Omental fat pad (tissue), 4 donors: ENCODE data around the gene LPIN1. TPM values are rescaled to one million over a fixed set of nuclear protein-coding genes. Genes with fewer than 3 reads are reported as not detected.

Experiments used
- ATAC-seq: fragments of 150-250 bp; one replicate; pipeline ENCODE4 v1.9.1; 2016; ENCODE audit warnings: mild to moderate bottlenecking, moderate library complexity; ENCODE audit not compliant: low FRiP score
- DNase-seq: peaks from one replicate; pipeline ENCODE4 v3.0.0-alpha.2; 2019; ENCODE audit warnings: low spot score
- total RNA-seq, 4 donors: library from RNA; depleted of rRNA; stranded (reverse); fragments of >200 nt; gene quantifications; one replicate each; pipeline ENCODE4 v1.1.0, GENCODE V29; 2016
- TF ChIP-seq, protein P1 (sequence below), 3 donors: fragments of 450-650 bp; IDR thresholded peaks; one replicate each; pipeline ENCODE4 v1.5.1; 2016 to 2017; ENCODE audit warnings: antibody characterized with exemption in 3 of 3, mild to moderate bottlenecking in 3 of 3, moderate library complexity in 2 of 3

LPIN1 gene
- total RNA-seq, 4 donors from 2014 or later: 72.8 to 104 (median 89.1) TPM

DNA sequence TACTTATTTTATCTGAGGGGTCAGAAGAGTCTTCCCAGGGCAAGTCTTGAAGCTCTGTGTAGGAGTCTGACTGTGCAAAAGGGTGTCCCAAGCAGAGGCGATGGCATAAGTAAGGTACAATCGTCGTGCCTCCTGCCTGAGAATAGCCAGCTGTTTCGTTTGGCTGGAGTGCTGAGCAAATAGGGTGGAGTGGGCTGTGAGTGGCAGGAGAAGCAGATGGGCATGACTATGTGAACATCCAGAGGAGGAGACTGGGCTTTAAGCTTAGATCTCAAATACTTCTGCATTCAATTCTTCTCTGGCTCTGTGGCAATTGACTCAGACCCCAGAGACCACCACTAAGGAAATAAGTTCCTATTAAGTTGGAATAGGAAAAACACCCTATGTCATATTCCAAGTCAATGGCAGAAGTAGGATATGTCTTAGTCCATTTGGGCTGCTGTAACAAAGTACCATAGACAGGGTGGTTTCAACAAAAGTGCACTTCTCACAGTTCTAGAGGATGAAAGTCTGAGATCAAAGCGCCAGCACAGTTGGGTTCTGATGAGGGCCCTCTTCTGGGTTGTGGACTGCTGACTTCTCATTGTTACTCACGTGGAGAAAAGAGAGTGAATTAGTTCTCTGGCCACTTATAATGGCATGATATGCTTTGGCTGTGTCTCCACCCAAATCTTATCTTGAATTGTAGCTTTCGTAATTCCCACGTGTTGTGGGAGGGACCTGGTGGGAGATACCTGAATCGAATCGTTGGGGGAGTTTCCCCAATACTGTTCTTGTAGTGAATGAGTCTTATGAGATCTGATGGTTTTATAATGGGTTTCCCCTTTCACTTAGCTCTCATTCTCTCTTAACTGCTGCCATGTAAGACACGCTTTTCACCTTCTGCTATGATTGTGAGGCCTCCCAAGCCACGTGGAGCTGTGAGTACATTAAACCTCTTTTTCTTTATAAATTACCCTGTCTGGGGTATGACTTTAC is 120.2 kb downstream of the LPIN1 start:
- TF ChIP-seq, protein P1, sequence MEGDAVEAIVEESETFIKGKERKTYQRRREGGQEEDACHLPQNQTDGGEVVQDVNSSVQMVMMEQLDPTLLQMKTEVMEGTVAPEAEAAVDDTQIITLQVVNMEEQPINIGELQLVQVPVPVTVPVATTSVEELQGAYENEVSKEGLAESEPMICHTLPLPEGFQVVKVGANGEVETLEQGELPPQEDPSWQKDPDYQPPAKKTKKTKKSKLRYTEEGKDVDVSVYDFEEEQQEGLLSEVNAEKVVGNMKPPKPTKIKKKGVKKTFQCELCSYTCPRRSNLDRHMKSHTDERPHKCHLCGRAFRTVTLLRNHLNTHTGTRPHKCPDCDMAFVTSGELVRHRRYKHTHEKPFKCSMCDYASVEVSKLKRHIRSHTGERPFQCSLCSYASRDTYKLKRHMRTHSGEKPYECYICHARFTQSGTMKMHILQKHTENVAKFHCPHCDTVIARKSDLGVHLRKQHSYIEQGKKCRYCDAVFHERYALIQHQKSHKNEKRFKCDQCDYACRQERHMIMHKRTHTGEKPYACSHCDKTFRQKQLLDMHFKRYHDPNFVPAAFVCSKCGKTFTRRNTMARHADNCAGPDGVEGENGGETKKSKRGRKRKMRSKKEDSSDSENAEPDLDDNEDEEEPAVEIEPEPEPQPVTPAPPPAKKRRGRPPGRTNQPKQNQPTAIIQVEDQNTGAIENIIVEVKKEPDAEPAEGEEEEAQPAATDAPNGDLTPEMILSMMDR (IDR thresholded peaks at IDR 0.05): no peak
- ATAC-seq (no peak), DNase-seq (no peak)

DNA sequence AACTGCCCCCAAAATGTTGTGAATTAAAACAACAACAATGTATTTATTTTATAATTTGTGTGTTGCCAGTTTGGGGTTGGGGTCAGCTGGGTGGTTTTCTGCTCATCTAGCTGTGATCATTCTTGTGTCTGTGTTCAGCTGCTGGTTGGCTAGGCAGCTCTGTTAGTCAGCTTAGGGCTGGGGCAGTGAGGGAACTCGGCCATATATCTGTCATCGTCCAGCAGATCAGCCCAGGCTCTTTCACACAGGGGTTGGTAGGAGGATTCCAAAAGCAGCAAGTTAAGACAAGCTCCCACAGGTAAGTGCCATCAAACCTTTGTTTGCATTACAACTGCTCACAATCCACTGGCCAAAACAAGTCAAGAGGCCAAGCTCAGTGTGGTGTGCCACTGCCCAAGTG is 121.5 kb downstream of the LPIN1 start:
- TF ChIP-seq, protein P1 (IDR thresholded peaks at IDR 0.05): no peak
- no peak for DNase-seq
- ATAC-seq: no peak

DNA sequence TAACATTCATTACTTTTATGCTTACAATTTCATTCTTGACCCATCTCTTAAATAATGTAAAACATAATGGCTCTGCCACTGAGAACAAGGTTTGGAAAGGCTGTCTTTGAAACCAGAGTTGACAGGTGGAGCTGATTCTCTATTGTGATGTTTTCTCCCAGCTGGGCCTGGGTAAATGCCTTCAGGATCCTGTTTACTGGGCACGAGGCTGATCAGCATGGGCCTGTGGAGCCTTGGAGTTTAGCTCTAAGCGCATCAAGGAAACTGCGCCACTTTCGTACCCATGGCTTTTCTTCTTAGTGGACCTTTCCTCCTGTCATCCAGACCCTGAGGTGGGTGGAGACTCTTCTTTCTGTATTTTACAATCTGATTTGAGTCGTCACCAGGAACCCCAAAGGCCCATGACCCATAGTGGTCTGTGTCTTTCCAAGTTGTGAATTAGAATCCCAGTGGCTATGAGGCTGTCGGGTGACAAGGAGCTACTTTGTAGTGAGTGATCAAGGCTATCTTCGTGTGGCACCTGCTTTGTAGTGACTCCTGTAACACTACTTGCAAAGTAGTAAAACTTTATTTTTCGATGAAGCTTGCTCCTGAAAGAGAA is 123.1 kb downstream of the LPIN1 start:
- no peak for ATAC-seq
- TF ChIP-seq, protein P1 (IDR thresholded peaks at IDR 0.05): no peak
- no peak for DNase-seq

DNA sequence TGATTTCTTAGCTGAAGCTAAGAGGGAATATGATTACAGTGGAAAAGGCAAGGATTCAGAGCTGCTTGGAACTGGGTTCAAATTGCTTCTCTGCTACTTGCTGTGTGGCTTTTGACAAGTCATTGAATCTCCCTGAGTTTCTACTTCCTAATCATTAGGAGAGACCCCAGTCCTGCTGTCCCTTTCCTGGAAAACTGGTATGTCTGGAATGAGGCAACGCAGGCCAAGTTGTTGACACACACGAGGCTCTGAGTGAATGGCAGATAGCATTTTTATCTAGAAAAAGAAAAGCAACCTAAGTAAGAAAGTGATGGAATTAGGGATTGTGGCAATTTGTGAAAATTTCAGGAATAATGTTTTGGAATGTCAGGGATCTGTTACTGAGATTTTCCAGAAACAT is 123.6 kb downstream of the LPIN1 start:
- DNase-seq: no peak
- TF ChIP-seq, protein P1 (IDR thresholded peaks at IDR 0.05): no peak
- ATAC-seq: no peak

DNA sequence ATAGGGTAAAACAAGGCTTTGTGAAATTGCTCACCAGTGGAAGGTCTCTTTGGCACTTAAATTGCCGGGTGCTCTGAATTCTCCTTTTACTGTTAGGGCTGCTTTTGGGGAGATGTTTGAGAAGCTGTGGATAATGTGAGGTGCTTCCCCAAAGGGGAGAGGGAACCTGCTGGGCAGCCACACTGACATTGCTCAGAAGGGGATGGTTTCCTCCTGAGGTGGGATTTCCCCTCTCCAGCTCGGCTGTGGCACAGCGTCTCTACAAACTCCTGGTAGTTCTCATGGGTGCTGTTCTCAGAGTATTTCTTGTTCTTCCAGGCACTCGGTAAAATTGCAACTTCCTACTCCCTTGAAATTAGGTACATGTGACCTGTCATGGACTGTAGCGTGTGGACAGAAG is 124.2 kb downstream of the LPIN1 start:
- no peak for ATAC-seq
- TF ChIP-seq, protein P1 (IDR thresholded peaks at IDR 0.05): no peak
- DNase-seq: no peak

DNA sequence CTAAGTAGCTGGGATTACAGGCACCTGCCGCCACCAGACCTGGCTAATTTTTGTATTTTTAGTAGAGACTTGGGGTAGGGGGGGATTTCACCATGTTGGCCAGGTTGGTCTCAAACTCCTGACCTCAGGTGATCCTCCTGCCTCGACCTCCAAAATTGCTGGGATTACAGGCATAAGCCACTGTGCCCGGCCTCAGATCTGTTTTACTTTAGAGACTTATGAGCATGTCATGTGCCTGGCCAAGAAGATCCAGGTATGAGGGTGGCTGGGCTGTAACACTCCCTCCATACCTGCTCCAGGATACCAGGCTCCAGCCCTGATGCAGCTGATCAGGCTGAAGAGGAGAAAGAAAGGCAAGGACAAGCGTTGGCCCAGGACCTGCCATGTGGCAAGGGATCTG is 125.0 kb downstream of the LPIN1 start:
- DNase-seq: no peak
- ATAC-seq: no peak
- TF ChIP-seq, protein P1 (IDR thresholded peaks at IDR 0.05): no peak
